GM21576 (cell line): ENCODE results near the gene C2orf49.

Experiments used
- ATAC-seq: cut with Tn5 transposase; IDR thresholded peaks from one replicate; pipeline ENCODE4 v1.9.1; 2021; ENCODE audit warnings: mild to moderate bottlenecking, moderate library complexity; ENCODE audit not compliant: unreplicated experiment

The C2orf49 gene

DNA sequence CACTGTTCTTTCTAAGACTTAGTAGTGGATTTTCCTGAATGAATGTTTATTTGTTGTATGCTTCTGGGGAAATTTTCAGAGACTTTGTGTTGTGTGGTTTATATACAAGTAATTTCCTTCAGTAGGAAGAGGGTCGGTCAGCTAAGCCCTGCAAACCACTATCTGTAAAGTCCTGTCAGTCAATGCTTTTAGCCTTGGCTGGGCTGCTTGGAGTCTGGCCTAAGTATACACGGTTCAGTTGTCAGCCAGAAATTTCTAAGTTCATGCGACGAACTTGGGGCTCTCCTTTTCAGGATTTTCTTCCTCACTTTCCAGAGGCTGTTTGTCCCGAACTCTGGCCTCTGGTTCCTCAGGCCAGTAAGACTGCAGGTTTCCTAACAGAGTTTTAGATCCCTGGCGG, 21.3 kb downstream of the C2orf49 start:
- ATAC-seq, result no peak

DNA sequence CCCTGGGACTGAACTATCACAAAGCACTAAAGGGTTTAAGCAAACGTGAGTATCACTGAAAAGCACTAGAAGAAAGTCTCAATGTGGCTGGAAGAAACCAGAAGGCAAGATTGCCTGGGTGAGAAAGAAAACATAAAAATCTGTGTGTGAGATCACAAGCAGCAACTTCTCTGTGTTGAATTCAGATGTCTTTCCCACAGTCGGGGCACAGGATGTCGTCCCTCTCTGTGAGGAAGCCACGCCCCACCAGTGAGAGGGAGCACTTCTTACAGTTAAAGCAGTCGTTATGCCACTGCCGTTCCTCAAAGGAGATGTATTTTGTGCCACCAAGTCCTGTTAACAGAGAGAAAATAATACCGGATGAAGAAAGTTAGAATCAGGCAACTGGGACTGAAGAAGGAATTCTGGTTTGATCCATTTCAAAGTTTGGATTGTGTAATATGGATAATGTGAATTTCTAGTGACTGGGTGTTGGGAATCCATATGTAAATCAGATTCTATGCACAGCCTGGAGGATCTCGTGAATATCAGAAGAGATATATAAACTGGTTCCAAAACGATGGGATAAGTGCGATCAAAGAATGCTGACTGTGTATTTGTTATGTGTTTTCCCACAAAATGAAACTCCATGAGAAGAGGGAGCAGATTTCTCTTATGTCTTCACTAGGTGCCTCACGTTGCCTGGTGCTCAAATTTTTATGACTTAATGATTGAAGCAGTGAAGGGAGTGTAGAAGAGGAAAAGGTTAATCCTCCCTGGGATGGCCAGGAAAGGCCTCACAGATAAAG, 24.0 kb downstream of the C2orf49 start:
- no peak for ATAC-seq

DNA sequence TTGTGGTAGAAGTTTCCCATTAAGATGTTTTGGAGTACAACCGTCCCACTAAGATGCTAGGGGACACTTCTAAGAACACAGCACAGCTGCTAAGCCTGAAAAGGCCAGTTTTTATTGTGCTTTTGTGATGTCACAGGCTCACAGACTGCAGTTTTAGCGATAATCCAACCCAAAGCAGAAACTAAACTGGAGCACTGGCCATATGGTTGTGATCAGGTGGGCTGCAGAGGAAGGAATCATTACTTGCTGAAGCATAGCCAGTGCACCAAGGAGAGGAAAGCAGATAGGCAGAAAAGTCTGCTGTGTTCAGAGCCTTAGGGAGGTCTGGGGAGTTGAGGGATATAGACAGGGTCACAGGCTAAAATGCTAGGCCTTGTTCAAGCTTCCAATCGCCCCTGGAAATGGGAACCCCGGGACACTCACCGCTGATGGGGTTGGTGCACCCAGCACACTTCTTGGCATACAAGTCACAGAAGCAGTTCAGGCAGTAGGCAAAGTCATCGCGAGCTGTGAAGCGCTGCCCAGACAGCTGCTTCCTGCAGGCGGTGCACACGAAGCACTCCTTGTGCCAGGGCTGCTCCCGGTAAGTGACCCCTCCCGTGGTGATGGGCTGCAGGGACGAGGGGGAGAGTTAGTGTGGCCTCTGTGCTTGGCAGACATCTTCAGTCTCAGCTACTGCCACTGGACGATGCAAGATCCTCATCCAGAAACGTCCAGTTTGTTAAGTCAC, 25.7 kb downstream of the C2orf49 start:
- ATAC-seq, result no peak

DNA sequence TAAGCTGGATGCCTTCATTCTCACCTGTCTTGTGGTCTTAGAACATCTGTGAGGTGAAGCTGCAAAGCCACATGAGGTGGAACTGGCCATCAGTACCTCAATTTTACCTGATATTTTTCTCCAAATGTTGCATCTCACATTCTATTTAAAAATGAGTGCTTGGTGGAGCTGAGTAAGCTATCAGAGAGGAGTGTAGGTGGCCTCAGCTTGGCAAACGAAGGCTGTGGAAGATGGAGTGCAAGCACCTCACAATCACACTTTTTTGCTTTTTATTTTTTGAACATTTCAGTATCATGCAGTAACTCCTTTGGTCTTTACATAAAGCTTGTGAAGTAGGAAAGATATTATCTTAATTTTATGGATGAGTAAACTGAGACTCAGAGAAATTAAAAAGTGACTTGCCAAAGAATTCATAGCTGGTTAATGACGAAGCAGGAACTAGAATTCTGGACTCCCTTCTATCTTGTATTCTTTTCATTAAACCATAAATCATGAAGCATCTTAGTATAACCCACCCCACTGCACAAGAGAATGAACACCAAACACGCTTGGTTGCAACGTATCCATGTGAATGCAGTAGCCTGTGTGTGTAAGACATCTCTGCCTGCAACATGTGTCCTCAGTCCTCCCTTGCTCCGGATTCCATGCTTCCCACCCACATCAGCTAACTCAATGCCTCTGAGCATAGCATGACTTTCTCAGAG, 27.2 kb downstream of the C2orf49 start:
- ATAC-seq, result no peak

DNA sequence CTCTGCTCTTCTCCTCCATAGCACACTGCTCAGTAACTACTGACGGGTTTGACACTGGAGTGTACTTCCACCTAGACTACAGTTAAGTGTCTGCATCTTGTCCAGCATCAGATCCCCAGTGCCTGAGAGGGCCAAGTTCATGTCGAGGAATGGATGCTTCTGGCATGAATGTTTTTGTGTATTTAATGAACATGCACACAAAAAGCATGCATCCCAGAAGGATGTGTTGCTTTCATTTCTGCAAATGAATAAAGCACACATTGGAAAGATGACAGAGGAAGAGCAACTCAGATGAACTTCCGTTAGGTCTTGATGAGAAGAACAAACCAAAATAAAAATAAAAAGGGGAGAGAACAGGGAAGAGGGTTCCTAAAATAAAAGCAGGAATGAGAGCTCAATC, 27.9 kb downstream of the C2orf49 start:
- no peak for ATAC-seq

DNA sequence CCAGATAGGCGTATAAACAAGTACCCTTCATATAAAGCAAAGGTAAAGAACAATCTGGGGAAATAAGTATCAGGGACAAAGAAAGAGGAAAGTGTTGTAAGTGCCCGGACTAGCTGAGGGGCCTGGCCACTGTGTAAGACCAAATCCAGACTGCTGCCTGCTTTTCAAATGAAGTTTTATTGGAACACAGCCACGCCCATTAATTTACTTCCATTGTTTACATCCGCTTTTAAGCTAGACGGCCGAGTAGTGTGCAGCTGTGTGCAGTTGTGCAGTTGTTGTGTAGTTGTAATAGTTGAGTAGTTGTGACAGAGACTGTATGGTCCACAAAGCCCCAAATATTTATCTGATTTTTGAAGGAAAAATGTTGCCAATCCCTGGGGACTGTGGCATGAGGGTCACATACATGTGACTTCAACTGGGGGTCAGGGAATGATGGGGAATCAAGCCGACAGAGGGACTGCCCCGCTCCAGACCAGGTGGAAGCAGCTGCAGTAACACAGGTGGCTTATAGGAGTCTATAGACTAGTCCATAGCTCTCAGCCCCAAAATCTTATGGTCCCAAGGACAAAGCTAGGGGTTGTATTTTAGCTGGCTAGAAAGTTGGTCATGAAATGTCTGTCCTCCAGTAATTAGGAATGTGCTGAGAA, 31.5 kb downstream of the C2orf49 start:
- no peak for ATAC-seq

DNA sequence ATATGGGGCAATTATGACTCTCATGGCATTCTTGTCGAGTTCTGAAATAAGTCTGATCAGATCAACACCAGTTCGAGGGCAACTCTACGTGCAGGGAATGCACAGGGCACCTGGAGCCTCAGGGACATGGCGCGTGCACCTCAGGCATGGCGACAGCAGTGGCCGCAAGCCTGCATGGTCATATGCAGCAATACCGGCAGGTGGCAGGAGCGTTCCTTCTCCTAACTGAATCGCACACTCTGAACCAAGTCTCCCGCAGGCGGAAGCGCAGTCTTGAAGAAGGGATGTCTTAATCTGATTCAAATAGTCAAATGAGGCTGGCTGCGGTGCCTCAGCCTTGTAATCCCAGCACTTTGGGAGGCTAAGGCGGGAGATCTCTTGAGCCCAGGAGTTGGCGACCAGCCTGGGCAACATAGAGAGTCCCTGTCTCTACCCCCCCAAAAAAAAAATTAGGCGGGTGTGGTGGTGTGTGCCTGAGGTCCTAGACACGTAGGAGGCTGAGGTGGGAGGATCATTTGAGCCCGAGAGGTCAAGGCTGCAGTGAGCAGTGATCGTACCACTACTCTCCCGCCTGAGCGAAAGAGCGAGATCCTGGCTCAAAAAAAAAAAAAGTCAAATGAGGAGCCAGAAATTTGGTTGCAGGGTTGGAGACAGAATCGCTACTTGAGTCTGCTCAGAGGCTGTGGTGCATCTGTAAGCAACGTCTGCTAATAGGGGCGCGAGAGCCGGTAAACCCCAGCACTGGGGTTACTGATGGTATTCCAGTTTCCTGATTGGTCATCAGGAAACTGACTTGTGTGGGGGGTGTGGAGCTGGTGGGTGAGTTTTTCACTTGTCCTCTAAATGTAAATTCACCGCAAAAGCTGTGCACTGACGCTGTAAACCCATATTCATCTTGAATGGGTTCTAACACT, 32.7 kb downstream of the C2orf49 start:
- ATAC-seq, result peak; percentile 93

DNA sequence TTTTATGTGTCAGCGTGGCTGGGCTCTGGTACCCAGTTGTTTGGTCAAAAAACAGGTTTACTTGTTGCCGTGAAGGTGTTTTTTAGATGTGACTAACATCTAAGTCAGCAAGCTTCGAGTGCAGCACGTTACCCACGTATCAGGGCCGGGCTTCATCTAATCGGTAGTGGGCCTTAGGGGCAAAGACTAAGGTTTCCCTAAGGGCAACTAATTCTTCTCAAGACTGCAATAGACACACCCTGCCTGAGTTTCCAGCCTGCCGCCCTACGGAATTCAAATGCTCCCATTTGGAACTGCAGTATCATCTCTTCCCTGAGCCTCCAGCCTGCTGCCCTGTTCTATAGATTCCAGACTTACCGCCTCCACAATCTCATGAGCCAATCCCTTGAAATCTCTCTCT, 33.8 kb downstream of the C2orf49 start:
- no peak for ATAC-seq

DNA sequence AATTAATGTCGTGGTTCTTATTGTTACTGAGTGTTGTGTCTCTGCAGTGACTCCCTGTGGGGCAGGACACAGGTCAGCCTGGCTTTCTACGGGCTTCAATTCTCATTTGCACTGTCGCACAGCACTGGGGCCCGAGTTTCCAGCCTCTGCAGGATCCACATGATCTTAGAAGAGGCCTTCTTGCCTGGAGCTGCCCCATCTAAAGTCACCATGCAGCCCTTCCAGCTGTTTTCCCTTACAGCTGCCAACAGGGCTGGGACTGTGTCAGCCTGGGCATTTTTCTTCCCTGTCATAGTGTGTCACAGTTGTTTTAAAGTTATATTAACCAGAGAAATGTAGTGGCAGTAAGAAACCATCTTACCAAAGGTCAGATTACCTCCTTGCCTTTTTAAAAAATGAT, 34.5 kb downstream of the C2orf49 start:
- no peak for ATAC-seq

DNA sequence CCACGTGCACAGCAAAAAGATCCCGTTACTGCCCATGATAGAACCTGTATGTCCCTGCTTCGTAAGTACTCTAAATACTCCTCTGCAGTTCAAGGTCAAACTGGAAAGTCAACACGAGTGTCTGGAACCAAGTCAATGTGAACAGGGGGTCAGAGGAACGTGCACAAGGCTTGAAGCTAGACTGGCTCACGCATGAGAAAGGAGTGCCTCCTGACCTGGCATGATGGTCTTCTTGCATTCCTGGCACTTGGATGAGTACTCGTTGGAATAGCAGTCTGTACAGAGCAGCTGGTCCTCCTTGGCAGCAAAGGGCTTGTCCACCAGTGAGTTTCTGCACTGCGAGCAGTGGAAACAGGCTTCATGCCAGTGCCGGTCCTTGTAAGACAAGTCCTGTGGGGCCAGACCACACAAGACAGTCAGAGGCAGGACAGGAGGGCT, 36.0 kb downstream of the C2orf49 start:
- peak; percentile 7 for ATAC-seq

DNA sequence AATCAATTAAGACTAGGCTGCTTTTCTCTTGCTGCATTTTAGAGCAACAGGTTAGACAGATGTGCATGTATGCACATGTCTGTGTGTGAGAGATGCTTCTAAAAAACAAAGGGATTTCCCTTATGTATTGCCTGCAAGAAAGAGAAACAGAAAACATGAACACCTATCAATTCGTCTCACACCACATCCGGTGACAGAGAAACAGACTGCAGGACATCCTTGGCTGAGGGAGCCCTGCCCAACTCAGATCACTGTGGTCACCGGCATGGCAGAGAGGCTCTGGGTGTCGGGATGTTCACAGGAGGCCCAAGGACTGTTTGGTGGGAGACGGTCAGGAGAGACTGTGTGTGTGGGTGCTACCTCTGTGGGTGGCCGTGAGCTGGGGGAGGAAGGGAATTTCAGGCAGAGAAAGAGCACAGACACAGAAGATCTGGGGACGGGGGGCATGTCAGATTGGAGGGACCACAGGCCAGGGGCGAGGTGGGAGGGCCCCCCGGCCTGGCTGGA, 36.6 kb downstream of the C2orf49 start:
- ATAC-seq, result peak; percentile 75

DNA sequence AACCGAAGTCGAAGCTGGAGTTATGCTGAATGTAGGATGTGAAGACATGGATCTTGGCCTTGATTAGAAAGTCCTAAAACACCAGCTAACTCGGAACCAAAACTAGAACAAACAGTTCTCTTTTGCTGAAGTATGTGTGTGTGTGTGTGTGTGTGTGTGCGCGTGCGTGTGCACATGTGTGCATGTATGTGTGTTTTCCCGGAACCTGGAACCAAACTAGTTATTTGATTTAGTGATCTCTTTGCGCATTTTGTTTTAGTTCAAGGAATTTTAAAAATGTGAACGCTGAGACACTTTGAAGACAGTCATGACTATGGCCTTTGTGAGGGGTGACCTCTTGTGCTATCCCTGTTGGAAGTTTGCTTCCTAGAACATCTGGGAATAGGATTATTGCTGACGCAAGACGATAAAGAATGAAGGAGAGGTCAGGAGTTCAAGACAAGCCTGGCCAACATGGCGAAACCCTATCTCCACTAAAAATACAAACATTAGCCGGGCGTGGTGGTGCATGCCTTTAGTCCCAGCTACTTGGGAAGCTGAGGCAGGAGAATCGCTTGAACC, 37.7 kb downstream of the C2orf49 start:
- no peak for ATAC-seq

DNA sequence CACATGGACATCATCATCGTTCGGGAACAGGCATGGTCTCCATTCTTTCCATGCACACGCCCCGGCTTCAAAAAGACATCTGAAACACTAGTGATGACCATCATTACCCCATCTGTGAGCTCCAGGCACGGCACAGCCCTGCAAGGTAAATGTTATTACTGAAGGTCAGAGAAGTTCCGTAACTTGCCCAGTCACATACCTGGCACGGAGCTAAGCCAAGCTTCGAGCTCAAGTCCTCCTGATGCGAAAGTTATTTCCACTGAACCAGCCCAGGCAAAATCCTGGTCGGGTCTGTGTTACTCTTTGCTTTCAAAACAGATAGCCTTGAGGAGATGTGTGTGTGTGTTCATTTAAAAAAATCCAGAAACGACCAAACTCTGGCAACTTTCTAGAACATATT, 38.7 kb downstream of the C2orf49 start:
- ATAC-seq, result no peak

DNA sequence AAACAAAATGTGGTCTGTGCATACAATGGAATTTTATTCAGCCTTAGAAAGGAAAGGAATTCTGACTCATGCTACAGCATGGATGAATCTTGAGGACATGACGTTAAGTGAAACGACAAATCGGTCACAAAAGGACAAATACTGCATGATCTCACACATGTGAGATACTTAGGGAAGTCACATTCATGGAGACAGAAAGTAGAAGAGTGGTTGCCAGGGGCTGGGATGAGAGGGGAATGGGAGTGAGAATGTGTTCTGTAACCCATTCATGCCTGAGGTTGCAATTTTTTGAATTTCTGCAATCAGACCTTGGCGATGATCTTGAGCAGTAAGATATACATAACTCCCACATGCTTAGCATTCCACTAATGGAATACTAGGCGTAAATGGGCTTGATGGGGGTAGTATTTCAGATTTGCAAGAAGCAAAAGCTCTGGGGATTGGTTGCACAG, 39.5 kb downstream of the C2orf49 start:
- no peak for ATAC-seq

DNA sequence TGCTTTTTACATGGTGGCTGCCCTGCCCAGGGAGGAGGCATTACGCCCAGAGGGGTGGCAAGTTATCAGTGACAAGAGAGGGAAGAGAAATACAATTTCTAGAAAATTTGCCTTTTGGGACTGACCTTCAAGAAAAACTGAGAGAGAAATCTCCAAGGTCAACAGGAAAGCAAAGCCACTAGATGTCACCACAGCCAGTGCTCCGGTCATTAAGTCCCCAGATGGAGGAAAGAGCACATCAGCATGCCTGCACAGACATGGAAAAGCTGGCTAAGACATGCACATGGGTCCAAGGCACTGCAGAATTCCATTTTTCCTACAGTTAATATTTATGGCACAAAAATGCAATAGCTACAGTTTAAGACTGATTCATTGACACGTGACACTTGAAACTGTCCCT, 40.5 kb downstream of the C2orf49 start:
- ATAC-seq, result no peak

DNA sequence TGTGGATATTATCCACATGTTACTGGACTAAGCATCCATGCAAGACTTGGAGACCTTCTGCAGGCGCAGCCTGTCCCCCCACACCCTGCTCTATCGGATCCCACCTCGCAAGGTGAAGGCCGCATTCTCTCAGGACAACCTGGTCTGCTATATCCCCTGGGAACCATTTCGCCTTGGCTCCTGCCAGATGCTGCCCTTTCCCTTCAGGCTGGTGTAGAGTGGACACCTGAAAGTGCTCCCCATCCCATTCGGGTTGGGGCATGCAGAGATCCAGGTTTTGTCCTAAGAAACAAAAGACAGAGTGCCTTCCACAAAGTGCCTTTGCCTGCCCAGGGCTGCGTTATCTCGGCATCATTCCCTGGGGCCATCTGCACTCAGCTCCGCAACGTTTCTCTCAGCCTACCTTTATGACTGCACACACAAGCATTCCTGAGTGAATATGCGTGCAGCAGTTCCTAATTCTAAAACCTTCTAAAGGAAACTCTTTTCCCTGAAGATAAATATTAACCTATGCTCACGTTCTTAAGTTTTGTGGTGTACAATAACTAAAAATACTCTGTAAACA, 41.0 kb downstream of the C2orf49 start:
- no peak for ATAC-seq

DNA sequence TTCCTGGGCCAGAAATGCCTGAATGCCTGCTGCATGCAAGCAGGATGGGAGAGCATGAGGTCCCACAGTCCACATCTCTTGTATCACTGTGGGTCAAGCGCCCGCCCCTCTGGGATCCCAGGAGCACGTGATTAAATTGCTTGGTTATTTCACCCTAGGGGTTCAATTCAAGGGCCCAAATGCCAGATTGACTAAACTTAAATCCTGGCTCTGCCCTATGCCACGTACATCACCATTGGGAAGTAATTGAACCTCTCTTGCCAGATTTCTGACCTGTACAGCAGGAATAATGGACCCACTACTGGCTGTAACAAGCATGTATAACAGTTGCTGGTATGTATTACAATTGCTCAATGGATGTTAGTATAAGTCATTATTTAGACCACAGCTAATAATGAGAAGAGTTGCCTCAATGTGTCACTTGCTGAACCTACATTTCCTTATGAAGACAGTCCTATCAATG, 41.6 kb downstream of the C2orf49 start:
- no peak for ATAC-seq

DNA sequence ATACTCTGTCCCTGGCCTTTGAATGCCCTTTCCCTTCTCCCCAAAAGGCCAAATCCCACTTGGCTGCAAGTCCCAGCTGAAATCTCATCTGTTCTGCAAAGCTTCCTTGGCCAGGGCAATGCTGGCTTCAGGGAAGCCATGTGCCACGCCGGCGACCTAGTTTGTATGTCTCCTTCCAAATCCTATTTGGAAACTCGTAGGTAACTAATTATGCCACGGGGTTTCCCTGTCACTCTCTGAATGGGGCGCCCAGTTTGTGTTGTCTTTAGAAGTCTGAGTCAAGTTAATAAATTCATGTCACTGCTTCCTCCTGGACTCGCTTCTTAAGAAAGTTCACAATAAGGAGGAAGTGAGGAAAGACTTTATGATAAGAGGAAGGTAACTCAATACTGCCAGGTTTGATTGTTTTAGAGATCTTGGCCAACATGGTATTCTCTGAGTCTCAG, 42.4 kb downstream of the C2orf49 start:
- ATAC-seq, result no peak

DNA sequence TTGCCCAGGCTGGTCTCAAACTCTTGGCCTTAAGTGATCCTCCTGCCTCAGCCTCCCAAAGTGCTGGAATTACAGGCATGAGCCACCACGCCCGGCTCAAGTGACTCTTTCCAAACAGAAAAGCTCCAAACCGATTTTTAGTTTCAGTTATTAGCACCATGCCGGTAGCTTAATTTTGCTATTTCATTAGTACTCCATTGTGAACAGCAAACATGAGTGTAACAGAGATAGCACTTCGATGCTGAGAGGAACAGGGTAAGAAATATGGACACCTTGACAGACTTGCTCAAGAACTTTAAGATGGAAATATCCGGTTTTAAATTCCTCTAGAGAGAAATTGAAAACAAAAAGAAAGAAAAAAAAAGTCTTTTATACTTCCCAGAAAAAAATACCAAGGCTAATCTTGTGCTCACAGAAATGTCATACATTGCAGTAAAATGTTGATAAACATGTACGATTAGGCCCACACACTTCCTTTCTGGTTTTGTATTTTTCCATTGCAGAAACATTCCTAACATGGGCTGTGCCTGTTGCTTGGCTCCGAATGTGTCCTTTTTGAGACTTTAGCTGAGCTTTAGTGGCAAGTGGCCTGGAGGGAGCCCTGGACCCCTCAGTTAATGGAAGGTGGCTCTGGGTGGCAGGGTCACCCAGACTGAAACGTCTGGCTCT, 43.2 kb downstream of the C2orf49 start:
- no peak for ATAC-seq
